ENCODE data around the gene VDR. TPM values are rescaled to one million over a fixed set of nuclear protein-coding genes. Genes with fewer than 3 reads are reported as not detected.
"Not testable (repeated sequence)": the region's sequence is repeated elsewhere in the genome, so short reads cannot be mapped to it uniquely, and the experiment has no call there.

The VDR gene
- total RNA-seq, 2 experiments from 2014 or later: 62.9 to 65.5 TPM

DNA sequence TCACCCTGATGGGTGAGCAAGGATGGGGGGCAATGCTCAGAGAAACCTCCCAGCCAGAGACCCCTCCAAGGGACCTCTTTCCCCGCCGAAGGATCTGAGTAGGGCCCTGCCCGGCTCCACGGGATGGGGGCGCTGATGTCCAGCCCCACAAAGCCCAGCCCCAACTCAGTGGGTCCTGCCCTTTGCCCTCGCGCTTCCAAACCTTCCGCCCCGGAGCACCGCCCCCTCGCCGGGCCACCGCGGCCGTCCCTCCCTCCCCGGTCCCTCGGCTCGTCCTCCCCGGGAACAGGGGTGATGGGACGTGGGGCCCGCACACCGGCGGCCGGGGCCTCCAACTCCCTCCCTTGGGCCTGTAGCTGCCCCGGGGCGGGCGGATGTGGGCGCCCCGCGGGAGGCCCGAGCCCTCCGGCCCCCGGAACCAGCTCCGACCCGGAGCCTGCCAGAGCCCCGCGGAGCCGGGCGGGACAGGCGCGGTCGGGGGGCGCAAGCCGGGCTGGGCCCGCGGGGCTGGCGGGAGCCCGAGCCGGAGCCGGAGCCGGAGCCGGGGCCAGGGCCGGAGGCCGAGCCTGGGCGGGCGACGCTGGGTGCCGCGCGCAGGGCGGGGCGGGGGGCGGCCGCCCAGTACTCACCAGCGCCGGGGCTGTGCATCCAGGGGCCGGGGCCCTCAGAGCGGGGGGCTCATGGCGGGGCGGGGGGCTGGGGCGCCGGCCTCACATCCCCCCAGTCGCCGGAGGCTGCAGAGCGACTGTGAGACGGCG is 85.5 kb downstream of the VDR start:
- H3K36me3 Mint-ChIP-seq (ENCODE audit: low read depth): peaks cover 41% of the 10 kb centered on the region
- DNase-seq: peak; percentile 65
- ChIA-PET POLR2A (interaction anchor here (1.0 to 37.8 kb wide), 9 partner anchors 13 to 338 kb away, joined by 3 to 1018 read pairs (median 5); partner anchors contain the start of genes ASB8, RPAP3 and SLC48A1), CTCF (interaction anchor here (0.8 to 7.1 kb wide), 6 partner anchors 12 to 77 kb away, joined by 3 to 119 read pairs (median 25); no protein-coding TSS in a partner anchor)
- peak overlapping the region; percentile 93 for H3K27ac Mint-ChIP-seq
- no peaks in the 10 kb centered on the region for H3K9me3 Mint-ChIP-seq
- no peaks in the 10 kb centered on the region for H3K27me3 Mint-ChIP-seq
- peaks cover 66% of the 10 kb centered on the region for H3K4me1 Mint-ChIP-seq
- H3K4me3 Mint-ChIP-seq: peak overlapping the region; percentile 89

GRCh38 chr12:47818467-47819137 is 86.2 kb downstream of the VDR start:
- Mint-ChIP-seq H3K4me3 (peak overlapping the region; percentile 89), H3K36me3 (ENCODE audit: low read depth) (peaks cover 48% of the 10 kb centered on the region), H3K27ac (peak overlapping the region; percentile 93), H3K4me1 (peaks cover 66% of the 10 kb centered on the region), H3K9me3 (no peaks in the 10 kb centered on the region), H3K27me3 (no peaks in the 10 kb centered on the region)
- peak; percentile 53 for DNase-seq
- ChIA-PET POLR2A (interaction anchor here (1.2 to 37.8 kb wide), 7 partner anchors 12 to 339 kb away, joined by 3 to 1018 read pairs (median 6); partner anchors contain the start of genes ASB8 and VDR), CTCF (interaction anchor here (0.9 to 7.1 kb wide), 9 partner anchors 12 to 77 kb away, joined by 3 to 119 read pairs (median 15); no protein-coding TSS in a partner anchor)

GRCh38 chr12:47818007-47818376 is 86.8 kb downstream of the VDR start:
- peak overlapping the region; percentile 93 for H3K27ac Mint-ChIP-seq
- H3K4me3 Mint-ChIP-seq: peak overlapping the region; percentile 89
- ChIA-PET CTCF (interaction anchor here (1.0 to 7.1 kb wide), 10 partner anchors 11 to 76 kb away, joined by 3 to 119 read pairs (median 10); no protein-coding TSS in a partner anchor), POLR2A (interaction anchor here (0.9 to 37.8 kb wide), 11 partner anchors 12 to 602 kb away, joined by 3 to 1018 read pairs (median 5); partner anchors contain the start of gene VDR)
- peaks cover 64% of the 10 kb centered on the region for H3K4me1 Mint-ChIP-seq
- DNase-seq: no peak
- no peaks in the 10 kb centered on the region for H3K27me3 Mint-ChIP-seq
- H3K9me3 Mint-ChIP-seq: no peaks in the 10 kb centered on the region
- peaks cover 55% of the 10 kb centered on the region for H3K36me3 Mint-ChIP-seq (ENCODE audit: low read depth)

GRCh38 chr12:47817272-47818006 is 87.4 kb downstream of the VDR start:
- no peak for DNase-seq
- H3K36me3 Mint-ChIP-seq (ENCODE audit: low read depth): peaks cover 60% of the 10 kb centered on the region
- ChIA-PET POLR2A (interaction anchor here (0.9 to 37.8 kb wide), 12 partner anchors 11 to 601 kb away, joined by 3 to 1018 read pairs (median 4); partner anchors contain the start of gene VDR), CTCF (interaction anchor here (0.5 to 7.1 kb wide), 11 partner anchors 10 to 75 kb away, joined by 3 to 119 read pairs (median 6); no protein-coding TSS in a partner anchor)
- H3K4me1 Mint-ChIP-seq: peaks cover 63% of the 10 kb centered on the region
- H3K27ac Mint-ChIP-seq: peak overlapping the region; percentile 93
- no peaks in the 10 kb centered on the region for H3K27me3 Mint-ChIP-seq
- no peaks in the 10 kb centered on the region for H3K9me3 Mint-ChIP-seq
- H3K4me3 Mint-ChIP-seq: peak overlapping the region; percentile 89

DNA sequence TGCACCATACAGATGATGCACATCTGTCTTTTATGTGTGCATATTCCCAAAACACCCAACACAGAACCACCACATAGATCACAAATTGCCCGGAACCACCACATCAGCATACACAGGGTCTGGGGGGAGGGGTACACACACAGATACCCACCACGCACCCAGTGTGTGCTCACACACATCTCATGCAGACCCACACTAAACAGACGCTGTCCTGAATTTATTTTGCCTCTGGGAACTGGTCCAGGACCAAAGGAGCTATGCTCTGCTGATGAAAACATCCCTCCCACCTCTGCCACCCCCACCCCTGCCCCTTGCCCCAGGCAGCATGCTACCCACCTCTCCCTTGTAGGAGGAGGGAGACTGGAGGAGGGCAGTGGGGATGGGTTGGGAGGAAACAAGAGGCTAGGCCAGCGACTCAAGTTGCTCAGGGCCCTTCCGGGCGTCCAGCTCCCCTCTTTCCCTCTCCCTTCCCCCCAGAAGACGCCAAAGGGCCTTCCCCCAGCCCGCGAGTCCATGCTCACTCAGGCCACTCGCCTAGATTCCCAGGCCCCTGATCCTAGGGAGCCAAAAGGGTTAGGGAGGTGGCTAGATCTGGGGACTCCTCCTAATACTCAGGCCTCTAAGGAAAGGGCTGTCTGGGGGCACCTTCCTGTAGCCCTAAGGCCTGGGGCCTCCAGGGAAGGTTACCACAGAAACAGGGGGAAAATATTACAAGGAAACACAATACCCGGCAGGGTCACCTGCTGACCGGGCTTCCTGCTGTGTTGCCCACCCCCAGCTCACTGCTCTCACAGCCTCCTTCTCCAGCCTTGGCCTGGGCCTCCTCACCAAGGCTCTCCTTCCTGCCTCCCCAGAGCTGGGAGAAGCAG is 88.2 kb downstream of the VDR start:
- H3K27me3 Mint-ChIP-seq: no peaks in the 10 kb centered on the region
- peak overlapping the region; percentile 93 for H3K27ac Mint-ChIP-seq
- H3K4me3 Mint-ChIP-seq: peak overlapping the region; percentile 89
- POLR2A ChIA-PET: interaction anchor here (0.9 to 37.8 kb wide), 11 partner anchors 10 to 600 kb away, joined by 3 to 1018 read pairs (median 4); partner anchors contain the start of gene VDR
- DNase-seq: no peak
- H3K4me1 Mint-ChIP-seq: peaks cover 61% of the 10 kb centered on the region
- CTCF ChIA-PET: interaction anchor here (0.5 to 7.1 kb wide), 9 partner anchors 10 to 221 kb away, joined by 3 to 119 read pairs (median 15); no protein-coding TSS in a partner anchor
- H3K9me3 Mint-ChIP-seq: no peaks in the 10 kb centered on the region
- peaks cover 66% of the 10 kb centered on the region for H3K36me3 Mint-ChIP-seq (ENCODE audit: low read depth)

GRCh38 chr12:47815447-47815846 is 89.3 kb downstream of the VDR start:
- not testable (repeated sequence) for DNase-seq, H3K27me3 Mint-ChIP-seq, H3K9me3 Mint-ChIP-seq
- ChIA-PET POLR2A (interaction anchor here (5.4 to 37.8 kb wide), 2 partner anchors 12 to 18 kb away, joined by 58 to 1018 read pairs; no protein-coding TSS in a partner anchor), CTCF (interaction anchor here (0.7 to 30.7 kb wide), 2 partner anchors 19 to 220 kb away, joined by 4 to 578 read pairs; no protein-coding TSS in a partner anchor)
- H3K27ac Mint-ChIP-seq: peak overlapping the region; percentile 93
- peaks cover 63% of the 10 kb centered on the region for H3K4me1 Mint-ChIP-seq
- peak overlapping the region; percentile 89 for H3K4me3 Mint-ChIP-seq
- peaks cover 78% of the 10 kb centered on the region for H3K36me3 Mint-ChIP-seq (ENCODE audit: low read depth)

DNA sequence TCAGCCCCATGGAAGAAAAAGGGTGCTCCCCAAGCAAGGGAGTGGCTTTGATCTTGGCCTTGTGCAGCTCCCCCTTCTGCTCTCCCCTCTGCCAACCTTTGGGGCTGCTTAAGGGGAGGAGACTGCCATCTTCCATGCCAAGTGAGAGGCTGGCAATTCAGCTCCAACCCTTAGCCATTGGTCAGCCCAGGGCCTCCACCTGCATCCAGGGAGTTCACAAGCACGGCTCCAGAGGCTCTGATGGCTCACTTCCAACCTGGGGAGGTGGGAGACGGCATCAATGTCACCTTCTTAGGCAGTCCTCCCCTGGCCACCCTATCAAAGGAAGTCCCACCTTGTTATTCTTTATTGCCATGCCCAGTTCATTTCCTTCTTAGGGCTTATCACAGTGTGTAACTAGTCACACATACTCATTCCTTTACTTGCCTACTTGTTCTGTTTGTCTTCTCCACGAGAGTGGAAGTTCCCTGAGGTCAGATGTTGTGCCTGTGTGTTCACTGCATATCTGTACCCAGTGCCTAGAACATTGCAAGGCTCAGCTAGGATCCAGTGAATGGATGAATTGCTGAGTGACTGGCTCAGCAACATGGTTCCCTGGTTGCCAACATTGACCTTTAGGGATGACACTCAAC is 90.1 kb downstream of the VDR start:
- peaks cover 66% of the 10 kb centered on the region for H3K4me1 Mint-ChIP-seq
- H3K27me3 Mint-ChIP-seq: no peaks in the 10 kb centered on the region
- H3K4me3 Mint-ChIP-seq: peak overlapping the region; percentile 89
- POLR2A ChIA-PET: interaction anchor here (1.1 to 37.8 kb wide), 9 partner anchors 8 to 1598 kb away, joined by 3 to 1018 read pairs (median 7); no protein-coding TSS in a partner anchor
- peak overlapping the region; percentile 93 for H3K27ac Mint-ChIP-seq
- no peak for DNase-seq
- CTCF ChIA-PET: interaction anchor here (0.8 to 30.7 kb wide), 4 partner anchors 19 to 72 kb away, joined by 3 to 578 read pairs (median 16); no protein-coding TSS in a partner anchor
- H3K9me3 Mint-ChIP-seq: no peaks in the 10 kb centered on the region
- H3K36me3 Mint-ChIP-seq (ENCODE audit: low read depth): peaks cover 81% of the 10 kb centered on the region

DNA sequence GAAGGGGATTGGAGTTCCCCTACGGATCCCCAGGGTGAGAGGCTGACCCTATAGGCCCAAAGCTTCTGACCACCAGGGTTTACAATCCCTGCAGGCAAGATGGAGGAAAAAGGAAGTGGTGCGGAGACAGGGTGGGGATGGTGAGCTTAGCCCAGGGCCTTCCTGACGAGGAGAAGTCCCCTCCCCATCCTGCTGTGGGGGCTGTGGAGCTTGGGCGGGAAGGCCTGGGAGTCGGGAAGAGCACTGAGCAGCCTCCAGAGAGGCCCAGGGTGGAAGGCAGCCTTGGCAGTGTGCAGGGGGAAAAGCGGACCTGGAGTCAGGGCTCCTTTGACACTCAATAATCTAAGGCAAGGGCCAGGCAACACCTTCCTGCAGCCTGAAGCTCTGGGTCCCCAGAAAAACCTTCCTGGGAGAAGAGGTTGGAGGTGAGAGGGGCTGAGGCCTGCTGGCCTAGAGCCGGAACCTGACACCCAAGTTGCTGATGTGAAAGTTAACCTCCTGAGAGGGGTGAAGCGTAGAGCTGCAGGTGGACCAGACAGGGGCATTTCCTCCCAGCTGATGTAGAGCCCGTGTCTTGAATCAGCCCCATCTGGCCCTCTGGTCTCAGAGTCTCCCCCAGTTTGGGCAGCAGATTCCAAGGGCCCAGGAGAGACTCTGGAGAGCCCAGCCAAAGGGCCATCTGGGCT is 91.1 kb downstream of the VDR start:
- CTCF ChIA-PET: interaction anchor here (0.5 to 30.7 kb wide), 11 partner anchors 10 to 357 kb away, joined by 3 to 578 read pairs (median 5); no protein-coding TSS in a partner anchor
- Mint-ChIP-seq H3K36me3 (ENCODE audit: low read depth) (peaks cover 76% of the 10 kb centered on the region), H3K27me3 (no peaks in the 10 kb centered on the region), H3K4me1 (peaks cover 75% of the 10 kb centered on the region), H3K9me3 (no peaks in the 10 kb centered on the region), H3K27ac (peak overlapping the region; percentile 93), H3K4me3 (peak overlapping the region; percentile 89)
- POLR2A ChIA-PET: interaction anchor here (0.8 to 37.8 kb wide), 21 partner anchors 6 to 1597 kb away, joined by 3 to 1018 read pairs (median 4); partner anchors contain the start of genes HDAC7, RPAP3 and SLC48A1
- DNase-seq: peak; percentile 50

- no peaks in the 10 kb centered on the region for H3K27me3 Mint-ChIP-seq
- peak; percentile 96 for DNase-seq
- peaks cover 69% of the 10 kb centered on the region for H3K36me3 Mint-ChIP-seq (ENCODE audit: low read depth)
- H3K9me3 Mint-ChIP-seq: no peaks in the 10 kb centered on the region
- CTCF ChIA-PET: interaction anchor here (0.9 to 30.7 kb wide), 10 partner anchors 9 to 358 kb away, joined by 3 to 578 read pairs (median 6); no protein-coding TSS in a partner anchor
- H3K27ac Mint-ChIP-seq: peak overlapping the region; percentile 93
- H3K4me3 Mint-ChIP-seq: peak overlapping the region; percentile 89
- POLR2A ChIA-PET: interaction anchor here (0.8 to 37.8 kb wide), 21 partner anchors 7 to 597 kb away, joined by 3 to 1018 read pairs (median 4); partner anchors contain the start of genes ASB8, HDAC7, RPAP3 and SLC48A1
- peaks cover 82% of the 10 kb centered on the region for H3K4me1 Mint-ChIP-seq
Observed at GRCh38 chr12:47812797-47813510, 91.8 kb downstream of the VDR start.

All from activated CD4-positive, alpha-beta memory T cell treated with anti-CD3 and anti-CD28 coated beads, Interleukin-2, amount 10 ng/mL, durations not matched to agents 7 days and 5 days (primary cell).